HG02973 (cell line): Measurements from ENCODE around the gene ARID5B.
A peak's percentile ranks its signal among the peaks of the same experiment; 100 is the strongest.

Experiments used
- ATAC-seq: cut with Tn5 transposase; IDR thresholded peaks from one replicate; pipeline ENCODE4 v1.9.1; 2021; ENCODE audit warnings: moderate library complexity; ENCODE audit not compliant: unreplicated experiment

ARID5B gene

GRCh38 chr10:62062752-62063512 is 161.4 kb downstream of the ARID5B start:
- ATAC-seq, result no peak

- no peak for ATAC-seq
Measured at GRCh38 chr10:62063795-62064472, 162.4 kb downstream of the ARID5B start.

GRCh38 chr10:62067560-62067959 is 166.1 kb downstream of the ARID5B start:
- ATAC-seq, result no peak

GRCh38 chr10:62068464-62068863 is 167.0 kb downstream of the ARID5B start:
- ATAC-seq, result no peak

GRCh38 chr10:62069452-62070178 is 168.1 kb downstream of the ARID5B start:
- no peak for ATAC-seq

GRCh38 chr10:62071846-62072281 is 170.4 kb downstream of the ARID5B start:
- ATAC-seq, result no peak

- no peak for ATAC-seq
Measured at GRCh38 chr10:62072901-62073300, 171.4 kb downstream of the ARID5B start.

- no peak for ATAC-seq
Measured at GRCh38 chr10:62073429-62073828, 171.9 kb downstream of the ARID5B start.

- no peak for ATAC-seq
Measured at GRCh38 chr10:62075414-62075813, 173.9 kb downstream of the ARID5B start.

GRCh38 chr10:62075912-62076311 is 174.4 kb downstream of the ARID5B start:
- ATAC-seq, result no peak

- no peak for ATAC-seq
Measured at GRCh38 chr10:62076891-62077290, 175.4 kb downstream of the ARID5B start.

- ATAC-seq, result no peak
Measured at GRCh38 chr10:62077330-62078015, 176.0 kb downstream of the ARID5B start.

- ATAC-seq, result peak; percentile 61
Measured at GRCh38 chr10:62079885-62080559, 178.5 kb downstream of the ARID5B start.

GRCh38 chr10:62080905-62081304 is 179.4 kb downstream of the ARID5B start:
- no peak for ATAC-seq

GRCh38 chr10:62081341-62082270 is 180.1 kb downstream of the ARID5B start:
- ATAC-seq, result no peak

- ATAC-seq, result no peak
Measured at GRCh38 chr10:62082271-62082656, 180.8 kb downstream of the ARID5B start.

GRCh38 chr10:62082729-62083411 is 181.4 kb downstream of the ARID5B start:
- ATAC-seq, result peak; percentile 42

GRCh38 chr10:62083412-62084267 is 182.1 kb downstream of the ARID5B start:
- no peak for ATAC-seq
